A673 (cell line): ENCODE results near the gene ZNF821.

Experiments
- CTCF ChIP-seq: fragments of 300-800, 200-600 bp; sonication (generic); conservative IDR thresholded peaks from 2 replicates; pipeline ENCODE4 v1.5.1; 2017; ENCODE audit warnings: low read depth, mild to moderate bottlenecking, antibody characterized with exemption, low read length, moderate library complexity, mixed read lengths
- EZH2 ChIP-seq: fragments of 200-600 bp; sonication (generic); IDR thresholded peaks from 2 replicates; pipeline ENCODE4 v1.6.1; 2017; ENCODE audit warnings: borderline replicate concordance, low read depth, mild to moderate bottlenecking, mixed read lengths, antibody characterized with exemption, low read length; ENCODE audit not compliant: poor library complexity, severe bottlenecking

- TF ChIP-seq CTCF (no peak), EZH2 (no peak)
Observed at GRCh38 chr16:71931001-71931400, 47.0 kb upstream of the ZNF821 start.
